Activated CD8-positive, alpha-beta memory T cell treated with anti-CD3 and anti-CD28 coated beads, Interleukin-2, amount 50 U/mL, for 1 hour (primary cell): ENCODE data around the gene MTRF1L.
"Not testable (repeated sequence)": the region's sequence is repeated elsewhere in the genome, so short reads cannot be mapped to it uniquely, and the experiment has no call there.

Experiments used
- DNase-seq: peaks from one replicate; pipeline ENCODE4 v3.0.0-alpha.2; 2020; ENCODE audit errors: extremely low read depth

Gene MTRF1L

DNA sequence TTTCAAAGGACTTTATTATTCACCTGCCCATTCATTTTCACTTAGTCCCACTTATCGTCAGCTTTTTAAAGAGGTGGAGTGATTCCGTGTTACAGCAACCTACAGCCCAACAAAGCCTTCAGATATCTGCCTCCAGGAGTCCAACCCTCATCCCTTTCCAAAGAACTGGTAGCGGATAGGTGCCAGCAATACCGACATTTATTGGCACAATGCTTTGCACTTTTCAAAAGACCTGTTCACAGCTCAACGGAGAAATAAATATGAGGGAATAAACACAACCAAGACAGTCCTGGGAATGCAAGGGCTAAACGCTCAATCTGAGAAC lies 819 bp upstream of the MTRF1L start:
- no peak for DNase-seq

- no peak for DNase-seq
These were observed 519 bp downstream of the MTRF1L start for GRCh38 chr6:153001767-153002612.

GRCh38 chr6:153000790-153001189 lies 1.7 kb downstream of the MTRF1L start:
- not testable (repeated sequence) for DNase-seq

DNA sequence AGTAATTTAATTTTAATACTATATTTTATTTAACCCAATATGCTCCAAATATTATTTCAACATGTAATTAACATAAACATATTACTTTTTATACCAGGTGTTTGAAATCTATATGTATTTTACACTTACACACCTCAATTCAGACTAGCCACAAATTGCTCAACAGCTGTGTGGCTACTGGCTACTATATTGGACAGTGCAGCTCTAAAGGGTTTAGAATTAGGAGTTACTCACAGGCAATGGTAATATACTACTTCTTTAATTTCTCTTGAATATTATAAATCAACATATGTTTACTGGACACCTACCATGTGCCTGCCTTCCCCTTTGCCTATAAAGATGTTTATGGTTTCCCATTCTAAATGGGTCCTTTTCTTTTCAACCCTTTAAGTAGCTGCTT lies 2.3 kb downstream of the MTRF1L start:
- DNase-seq = no peak

GRCh38 chr6:152999538-152999937 lies 3.0 kb downstream of the MTRF1L start:
- not testable (repeated sequence) for DNase-seq

GRCh38 chr6:152993847-152994246 lies 8.7 kb downstream of the MTRF1L start:
- no peak for DNase-seq

- no peak for DNase-seq
These were observed 9.1 kb downstream of the MTRF1L start for GRCh38 chr6:152993431-152993830.

GRCh38 chr6:152986978-152987377 lies 15.5 kb downstream of the MTRF1L start:
- no peak for DNase-seq

GRCh38 chr6:152985300-152985699 lies 17.2 kb downstream of the MTRF1L start:
- DNase-seq = not testable (repeated sequence)

- DNase-seq = no peak
These were observed 18.0 kb downstream of the MTRF1L start for GRCh38 chr6:152984513-152984872.

DNA sequence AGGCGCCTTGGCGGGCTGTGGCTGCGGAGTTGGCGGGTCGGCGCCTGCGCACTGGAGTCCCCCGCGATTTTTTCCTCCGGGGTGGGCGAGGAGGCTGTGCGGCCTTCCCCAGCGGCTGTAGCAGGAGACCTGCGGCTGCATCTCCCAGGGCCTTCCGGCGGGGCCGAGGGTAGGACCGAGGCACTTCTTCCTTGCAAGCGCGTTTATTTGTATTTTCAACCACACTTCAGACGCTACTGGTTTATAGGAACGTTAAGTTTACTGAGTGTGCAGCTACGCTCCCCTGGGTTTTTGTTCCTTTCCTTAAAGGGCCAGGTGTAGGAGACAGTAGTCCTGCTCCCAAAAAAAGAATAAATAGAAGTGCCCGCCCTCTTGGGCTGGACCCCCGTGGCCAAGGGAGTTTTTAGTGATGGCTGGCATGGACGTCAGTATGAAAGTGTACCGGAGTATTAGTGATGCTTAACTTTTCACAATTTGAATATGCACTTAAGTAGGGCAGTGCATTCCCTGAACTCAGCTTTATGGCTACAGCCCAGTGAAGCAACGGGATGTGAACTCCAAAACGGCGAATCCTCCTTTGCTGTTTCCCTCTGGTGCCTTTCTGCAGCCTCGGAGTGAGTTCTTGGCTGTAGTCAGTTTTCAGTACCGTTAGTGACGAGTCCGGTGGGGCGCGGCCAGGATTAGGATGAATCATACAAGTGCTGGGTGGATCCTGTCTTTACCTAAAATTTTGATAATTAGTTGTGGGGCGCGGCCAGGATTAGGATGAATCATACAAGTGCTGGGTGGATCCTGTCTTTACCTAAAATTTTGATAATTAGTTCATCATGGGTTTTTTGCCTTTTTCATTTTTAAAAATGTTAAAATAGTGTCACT lies 18.6 kb downstream of the MTRF1L start:
- peak; percentile 54 for DNase-seq

- peak; percentile 84 for DNase-seq
These were observed 19.4 kb downstream of the MTRF1L start, which contains the start of gene FBXO5 for GRCh38 chr6:152982904-152983636. TSS of gene FBXO5 (minus strand) at chr6:152983041. CDS start at chr6:152982959, 82 bp downstream.

- DNase-seq = no peak
These were observed 20.3 kb downstream of the MTRF1L start for GRCh38 chr6:152981989-152982903.

DNA sequence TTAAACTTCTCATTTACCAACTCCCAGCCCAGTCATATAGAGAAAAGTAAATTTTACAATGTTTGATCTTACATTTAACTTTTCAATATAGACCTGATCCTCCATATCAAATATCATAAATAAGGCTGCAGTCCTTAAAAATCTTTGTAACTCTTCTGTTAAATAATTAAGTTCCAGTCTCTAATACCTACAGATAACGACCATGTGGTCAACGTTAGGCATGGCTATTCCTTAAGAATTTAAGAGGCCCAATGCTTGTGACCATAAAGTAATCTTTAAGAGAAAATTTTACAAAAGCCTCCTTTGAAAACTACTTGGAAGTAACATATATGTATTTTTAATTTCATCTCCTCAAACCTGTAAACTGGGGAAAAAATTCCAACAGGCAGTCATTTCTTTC lies 21.3 kb downstream of the MTRF1L start:
- DNase-seq = no peak

DNA sequence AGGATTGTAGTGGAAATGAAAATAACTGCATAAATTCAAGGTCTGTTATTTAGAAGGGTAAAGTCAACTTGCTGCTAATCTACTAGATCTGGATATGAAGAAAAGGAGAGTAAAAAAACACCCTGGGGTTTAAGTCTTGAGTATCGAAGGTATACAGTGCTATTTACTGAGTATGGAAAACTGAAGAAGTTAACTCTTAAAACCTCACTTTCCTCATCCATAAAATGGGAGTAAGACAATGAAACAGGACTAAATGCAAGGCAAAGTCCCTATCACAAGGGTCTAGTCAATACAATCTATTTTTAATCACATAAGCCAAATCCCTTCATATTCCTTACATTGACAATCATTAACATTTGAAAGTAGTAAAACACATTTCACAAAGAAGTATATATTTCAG lies 21.9 kb downstream of the MTRF1L start:
- no peak for DNase-seq

DNA sequence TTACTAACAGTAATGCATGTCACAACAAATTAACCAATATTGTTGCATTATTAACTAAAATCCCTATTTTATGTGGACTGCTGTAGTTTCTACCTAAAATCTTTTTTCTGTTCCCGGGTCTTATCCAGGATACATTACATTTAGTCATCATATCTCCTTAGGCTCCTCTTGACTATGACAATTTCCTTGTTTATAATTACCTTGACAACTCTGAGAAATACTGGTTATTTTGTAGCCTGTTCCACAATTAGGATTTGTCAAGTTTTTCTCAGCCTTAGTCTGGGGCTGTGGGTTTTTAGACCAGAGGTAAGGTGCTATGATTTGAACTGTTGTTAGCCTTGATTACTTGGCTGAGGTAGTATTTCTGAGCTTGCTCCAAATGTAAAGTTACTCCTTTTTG lies 23.4 kb downstream of the MTRF1L start:
- no peak for DNase-seq

DNA sequence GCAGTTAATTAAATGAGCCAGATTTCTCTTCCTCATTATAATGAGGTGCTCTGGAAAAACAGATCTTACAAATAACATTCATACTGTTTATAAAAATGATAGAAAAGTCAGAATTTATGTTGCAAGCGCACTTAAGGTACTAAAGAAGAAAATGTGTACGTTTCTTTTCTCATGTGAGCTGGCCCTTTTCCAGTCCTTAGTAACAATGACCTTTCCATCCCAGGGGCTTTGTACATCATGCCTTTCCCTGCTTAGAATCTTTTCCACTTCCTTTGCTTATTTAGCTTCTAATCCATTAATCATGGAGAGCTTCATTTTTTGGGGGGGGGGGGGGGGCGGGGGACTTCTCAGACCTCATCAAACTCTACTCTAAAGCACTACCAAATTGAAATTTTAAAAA lies 24.5 kb downstream of the MTRF1L start:
- no peak for DNase-seq

GRCh38 chr6:152977556-152977955 lies 25.0 kb downstream of the MTRF1L start:
- DNase-seq = no peak

GRCh38 chr6:152976749-152977148 lies 25.8 kb downstream of the MTRF1L start:
- no peak for DNase-seq

DNA sequence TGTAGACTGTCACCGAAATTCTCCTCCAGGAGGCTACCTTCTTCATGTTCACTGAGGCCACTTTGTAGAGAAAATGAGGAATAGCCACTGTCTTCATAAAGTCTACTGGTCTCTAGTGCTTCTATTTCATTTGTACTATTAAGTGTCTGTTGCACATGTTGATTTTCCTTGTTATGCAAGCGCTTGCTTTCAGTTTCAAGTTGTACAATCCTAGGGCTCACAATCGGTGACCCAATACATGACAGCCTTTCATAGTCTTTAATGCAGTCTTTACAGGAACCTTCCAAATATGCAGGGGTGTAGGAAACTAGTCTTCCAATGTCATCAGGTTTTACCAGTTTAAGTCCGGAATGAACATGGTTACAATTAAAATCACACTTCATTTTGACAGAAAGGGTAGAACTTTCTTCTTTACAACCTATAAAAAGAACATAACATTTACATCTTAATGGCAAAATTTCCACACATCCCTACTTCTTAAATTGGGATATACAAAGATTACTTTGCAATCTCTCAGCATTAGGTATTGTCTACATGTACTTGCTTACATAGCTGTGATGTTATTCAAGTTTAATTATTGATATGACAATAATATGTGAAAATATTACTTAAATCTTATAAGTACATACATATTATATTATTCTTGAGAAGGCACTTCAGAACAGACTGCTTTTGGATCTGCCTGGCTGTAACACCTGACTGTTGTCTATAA lies 27.1 kb downstream of the MTRF1L start:
- no peak for DNase-seq

- no peak for DNase-seq
These were observed 28.6 kb downstream of the MTRF1L start for GRCh38 chr6:152973916-152974315.
